ENCODE data around the gene SPINK5. TPM values are rescaled to one million over a fixed set of nuclear protein-coding genes. Genes with fewer than 3 reads are reported as not detected.
"Not testable (repeated sequence)": the region's sequence is repeated elsewhere in the genome, so short reads cannot be mapped to it uniquely, and the experiment has no call there.

SPINK5 gene
- total RNA-seq, 1 donor = not detected

DNA sequence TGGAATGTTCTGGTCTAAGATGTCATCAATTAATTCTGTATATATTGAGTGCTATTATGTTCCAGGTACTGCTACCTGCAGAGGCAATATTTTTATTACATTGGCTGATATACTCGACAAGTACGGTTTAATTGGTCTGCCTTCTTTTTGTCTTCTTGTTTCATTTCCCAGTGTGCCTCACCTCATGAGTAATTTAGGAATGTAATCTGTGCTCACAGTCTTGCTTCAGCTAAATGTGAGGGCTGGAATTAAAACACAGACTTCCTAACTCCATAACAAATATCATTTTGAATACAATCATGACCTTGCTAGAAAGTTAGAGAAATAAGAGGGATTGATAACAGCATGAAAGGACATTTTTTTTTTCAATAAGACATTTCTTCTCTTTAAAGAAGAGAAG lies 20.1 kb upstream of the SPINK5 start:
- Histone ChIP-seq H3K4me1 (ENCODE audit: insufficient read depth, low read length) (no peaks in the 10 kb centered on the region), H3K27me3 (ENCODE audit: insufficient read depth, low read length) (no peaks in the 10 kb centered on the region), H3K79me2 (ENCODE audit: insufficient read depth, low read length) (no peaks in the 10 kb centered on the region), H3K27ac (ENCODE audit: low read depth, low read length) (no peak overlapping the region), H2AFZ (ENCODE audit: low read length) (no peak overlapping the region), H3K36me3 (ENCODE audit: insufficient read depth, low read length) (no peaks in the 10 kb centered on the region), H3K9me3 (ENCODE audit: low read depth, low read length) (no peaks in the 10 kb centered on the region), H3K4me3 (ENCODE audit: insufficient read depth, low read length) (no peak overlapping the region), H4K20me1 (ENCODE audit: insufficient read depth, low read length) (no peaks in the 10 kb centered on the region), H3K4me2 (ENCODE audit: insufficient read depth, low read length) (no peak overlapping the region)
- DNase-seq (ENCODE audit: insufficient read length, low spot score, missing footprints) = no peak
- TF ChIP-seq, protein P1, sequence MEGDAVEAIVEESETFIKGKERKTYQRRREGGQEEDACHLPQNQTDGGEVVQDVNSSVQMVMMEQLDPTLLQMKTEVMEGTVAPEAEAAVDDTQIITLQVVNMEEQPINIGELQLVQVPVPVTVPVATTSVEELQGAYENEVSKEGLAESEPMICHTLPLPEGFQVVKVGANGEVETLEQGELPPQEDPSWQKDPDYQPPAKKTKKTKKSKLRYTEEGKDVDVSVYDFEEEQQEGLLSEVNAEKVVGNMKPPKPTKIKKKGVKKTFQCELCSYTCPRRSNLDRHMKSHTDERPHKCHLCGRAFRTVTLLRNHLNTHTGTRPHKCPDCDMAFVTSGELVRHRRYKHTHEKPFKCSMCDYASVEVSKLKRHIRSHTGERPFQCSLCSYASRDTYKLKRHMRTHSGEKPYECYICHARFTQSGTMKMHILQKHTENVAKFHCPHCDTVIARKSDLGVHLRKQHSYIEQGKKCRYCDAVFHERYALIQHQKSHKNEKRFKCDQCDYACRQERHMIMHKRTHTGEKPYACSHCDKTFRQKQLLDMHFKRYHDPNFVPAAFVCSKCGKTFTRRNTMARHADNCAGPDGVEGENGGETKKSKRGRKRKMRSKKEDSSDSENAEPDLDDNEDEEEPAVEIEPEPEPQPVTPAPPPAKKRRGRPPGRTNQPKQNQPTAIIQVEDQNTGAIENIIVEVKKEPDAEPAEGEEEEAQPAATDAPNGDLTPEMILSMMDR (IDR thresholded peaks at IDR 0.05; ENCODE audit: extremely low read depth, low read depth, low read length) = no peak

DNA sequence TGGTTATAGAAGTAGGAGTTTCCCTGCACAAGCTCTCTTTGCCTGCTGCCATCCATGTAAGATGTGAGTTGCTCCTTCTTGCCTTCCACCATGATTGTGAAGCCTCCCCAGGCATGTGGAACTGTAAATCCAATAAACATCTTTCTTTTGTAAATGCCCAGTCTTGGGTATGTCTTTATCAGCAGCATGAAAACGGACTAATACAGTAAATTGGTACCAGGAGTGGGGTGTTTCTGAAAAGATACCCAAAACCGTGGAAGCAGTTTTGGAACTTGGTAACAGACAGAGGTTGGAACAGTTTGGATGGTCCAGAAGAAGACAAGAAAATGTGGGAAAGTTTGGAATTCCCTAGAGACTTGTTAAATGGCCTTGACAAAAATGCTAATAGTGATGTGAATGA lies 8.6 kb upstream of the SPINK5 start:
- H4K20me1 ChIP-seq (ENCODE audit: insufficient read depth, low read length); H3K4me2 ChIP-seq (ENCODE audit: insufficient read depth, low read length); H2AFZ ChIP-seq (ENCODE audit: low read length); DNase-seq (ENCODE audit: insufficient read length, low spot score, missing footprints); H3K27me3 ChIP-seq (ENCODE audit: insufficient read depth, low read length); H3K79me2 ChIP-seq (ENCODE audit: insufficient read depth, low read length); H3K9me3 ChIP-seq (ENCODE audit: low read depth, low read length); H3K27ac ChIP-seq (ENCODE audit: low read depth, low read length); H3K4me3 ChIP-seq (ENCODE audit: insufficient read depth, low read length); H3K4me1 ChIP-seq (ENCODE audit: insufficient read depth, low read length); H3K36me3 ChIP-seq (ENCODE audit: insufficient read depth, low read length): not testable (repeated sequence)

DNA sequence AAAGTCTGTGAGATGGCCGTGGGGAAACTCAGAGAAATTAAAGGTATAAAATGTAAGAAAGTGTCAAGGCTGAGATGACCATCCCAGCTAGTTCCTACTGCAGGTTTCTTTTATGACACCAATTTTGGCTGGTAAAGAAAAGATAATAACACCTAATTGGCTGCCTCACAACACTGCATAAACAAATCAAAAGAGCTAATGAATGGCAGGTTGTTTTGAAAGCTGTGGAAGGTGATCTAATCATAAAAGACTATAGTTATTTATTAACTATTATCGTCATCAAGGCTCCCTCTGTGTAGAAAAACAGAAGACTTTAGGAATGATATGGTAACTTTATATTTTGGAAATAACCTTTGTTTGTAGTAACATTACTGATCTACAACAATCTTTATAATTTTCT lies 3.5 kb upstream of the SPINK5 start:
- no peak for DNase-seq (ENCODE audit: insufficient read length, low spot score, missing footprints)
- H3K79me2 ChIP-seq (ENCODE audit: insufficient read depth, low read length) = no peaks in the 10 kb centered on the region
- no peaks in the 10 kb centered on the region for H3K9me3 ChIP-seq (ENCODE audit: low read depth, low read length)
- no peaks in the 10 kb centered on the region for H3K36me3 ChIP-seq (ENCODE audit: insufficient read depth, low read length)
- TF ChIP-seq, protein P1 (IDR thresholded peaks at IDR 0.05; ENCODE audit: extremely low read depth, low read depth, low read length) = no peak
- no peaks in the 10 kb centered on the region for H3K27me3 ChIP-seq (ENCODE audit: insufficient read depth, low read length)
- no peaks in the 10 kb centered on the region for H3K4me1 ChIP-seq (ENCODE audit: insufficient read depth, low read length)
- H2AFZ ChIP-seq (ENCODE audit: low read length) = no peak overlapping the region
- no peak overlapping the region for H3K27ac ChIP-seq (ENCODE audit: low read depth, low read length)
- H4K20me1 ChIP-seq (ENCODE audit: insufficient read depth, low read length) = no peaks in the 10 kb centered on the region
- H3K4me2 ChIP-seq (ENCODE audit: insufficient read depth, low read length) = no peak overlapping the region
- H3K4me3 ChIP-seq (ENCODE audit: insufficient read depth, low read length) = no peak overlapping the region

DNA sequence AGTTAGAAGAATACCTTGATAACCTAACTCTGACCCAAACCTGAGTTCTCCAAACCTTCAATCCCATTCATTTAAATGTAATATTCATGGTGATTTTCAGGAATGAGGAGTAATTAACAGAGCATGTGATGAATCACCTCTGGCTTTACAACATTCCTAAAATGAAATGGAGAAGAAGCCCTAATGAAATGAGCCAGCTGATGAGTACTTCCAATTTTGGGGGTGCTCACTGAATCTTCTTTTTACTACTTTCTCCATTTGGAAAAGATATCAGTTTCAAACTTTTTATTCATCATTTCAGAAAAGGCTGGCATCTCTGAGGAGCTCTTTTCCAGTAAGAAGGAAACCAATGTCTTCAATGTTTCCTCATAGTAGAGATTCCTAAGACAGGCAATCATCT lies 2.9 kb upstream of the SPINK5 start:
- no peak overlapping the region for H3K27ac ChIP-seq (ENCODE audit: low read depth, low read length)
- H3K27me3 ChIP-seq (ENCODE audit: insufficient read depth, low read length) = no peaks in the 10 kb centered on the region

More for the DNA sequence above, 2.9 kb upstream of the SPINK5 start:
- no peaks in the 10 kb centered on the region for H3K36me3 ChIP-seq (ENCODE audit: insufficient read depth, low read length)
- H3K9me3 ChIP-seq (ENCODE audit: low read depth, low read length) = no peaks in the 10 kb centered on the region
- no peaks in the 10 kb centered on the region for H3K4me1 ChIP-seq (ENCODE audit: insufficient read depth, low read length)
- no peak for DNase-seq (ENCODE audit: insufficient read length, low spot score, missing footprints)
- no peak overlapping the region for H3K4me3 ChIP-seq (ENCODE audit: insufficient read depth, low read length)
- no peak overlapping the region for H2AFZ ChIP-seq (ENCODE audit: low read length)
- H4K20me1 ChIP-seq (ENCODE audit: insufficient read depth, low read length) = no peaks in the 10 kb centered on the region
- no peak overlapping the region for H3K4me2 ChIP-seq (ENCODE audit: insufficient read depth, low read length)
- TF ChIP-seq, protein P1 (IDR thresholded peaks at IDR 0.05; ENCODE audit: extremely low read depth, low read depth, low read length) = no peak
- H3K79me2 ChIP-seq (ENCODE audit: insufficient read depth, low read length) = no peaks in the 10 kb centered on the region
